ENCODE measurements around the gene CEP170B.

- TF ChIP-seq, protein P1, sequence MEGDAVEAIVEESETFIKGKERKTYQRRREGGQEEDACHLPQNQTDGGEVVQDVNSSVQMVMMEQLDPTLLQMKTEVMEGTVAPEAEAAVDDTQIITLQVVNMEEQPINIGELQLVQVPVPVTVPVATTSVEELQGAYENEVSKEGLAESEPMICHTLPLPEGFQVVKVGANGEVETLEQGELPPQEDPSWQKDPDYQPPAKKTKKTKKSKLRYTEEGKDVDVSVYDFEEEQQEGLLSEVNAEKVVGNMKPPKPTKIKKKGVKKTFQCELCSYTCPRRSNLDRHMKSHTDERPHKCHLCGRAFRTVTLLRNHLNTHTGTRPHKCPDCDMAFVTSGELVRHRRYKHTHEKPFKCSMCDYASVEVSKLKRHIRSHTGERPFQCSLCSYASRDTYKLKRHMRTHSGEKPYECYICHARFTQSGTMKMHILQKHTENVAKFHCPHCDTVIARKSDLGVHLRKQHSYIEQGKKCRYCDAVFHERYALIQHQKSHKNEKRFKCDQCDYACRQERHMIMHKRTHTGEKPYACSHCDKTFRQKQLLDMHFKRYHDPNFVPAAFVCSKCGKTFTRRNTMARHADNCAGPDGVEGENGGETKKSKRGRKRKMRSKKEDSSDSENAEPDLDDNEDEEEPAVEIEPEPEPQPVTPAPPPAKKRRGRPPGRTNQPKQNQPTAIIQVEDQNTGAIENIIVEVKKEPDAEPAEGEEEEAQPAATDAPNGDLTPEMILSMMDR (IDR thresholded peaks at IDR 0.05; ENCODE audit: low read depth, low read length, missing input control): no peak
- TF ChIP-seq, protein P2, sequence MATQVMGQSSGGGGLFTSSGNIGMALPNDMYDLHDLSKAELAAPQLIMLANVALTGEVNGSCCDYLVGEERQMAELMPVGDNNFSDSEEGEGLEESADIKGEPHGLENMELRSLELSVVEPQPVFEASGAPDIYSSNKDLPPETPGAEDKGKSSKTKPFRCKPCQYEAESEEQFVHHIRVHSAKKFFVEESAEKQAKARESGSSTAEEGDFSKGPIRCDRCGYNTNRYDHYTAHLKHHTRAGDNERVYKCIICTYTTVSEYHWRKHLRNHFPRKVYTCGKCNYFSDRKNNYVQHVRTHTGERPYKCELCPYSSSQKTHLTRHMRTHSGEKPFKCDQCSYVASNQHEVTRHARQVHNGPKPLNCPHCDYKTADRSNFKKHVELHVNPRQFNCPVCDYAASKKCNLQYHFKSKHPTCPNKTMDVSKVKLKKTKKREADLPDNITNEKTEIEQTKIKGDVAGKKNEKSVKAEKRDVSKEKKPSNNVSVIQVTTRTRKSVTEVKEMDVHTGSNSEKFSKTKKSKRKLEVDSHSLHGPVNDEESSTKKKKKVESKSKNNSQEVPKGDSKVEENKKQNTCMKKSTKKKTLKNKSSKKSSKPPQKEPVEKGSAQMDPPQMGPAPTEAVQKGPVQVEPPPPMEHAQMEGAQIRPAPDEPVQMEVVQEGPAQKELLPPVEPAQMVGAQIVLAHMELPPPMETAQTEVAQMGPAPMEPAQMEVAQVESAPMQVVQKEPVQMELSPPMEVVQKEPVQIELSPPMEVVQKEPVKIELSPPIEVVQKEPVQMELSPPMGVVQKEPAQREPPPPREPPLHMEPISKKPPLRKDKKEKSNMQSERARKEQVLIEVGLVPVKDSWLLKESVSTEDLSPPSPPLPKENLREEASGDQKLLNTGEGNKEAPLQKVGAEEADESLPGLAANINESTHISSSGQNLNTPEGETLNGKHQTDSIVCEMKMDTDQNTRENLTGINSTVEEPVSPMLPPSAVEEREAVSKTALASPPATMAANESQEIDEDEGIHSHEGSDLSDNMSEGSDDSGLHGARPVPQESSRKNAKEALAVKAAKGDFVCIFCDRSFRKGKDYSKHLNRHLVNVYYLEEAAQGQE (IDR thresholded peaks at IDR 0.05): no peak
- TF ChIP-seq GABPA (IDR thresholded peaks at IDR 0.05 in 1 of 2, conservative IDR thresholded peaks at IDR 0.05 in 1 of 2) (no peak), EGR1 (IDR thresholded peaks at IDR 0.05; ENCODE audit: low read depth in 2 of 2) (no peak), RXRA (IDR thresholded peaks at IDR 0.05) (no peak), TAF1 (conservative IDR thresholded peaks at IDR 0.05) (no peak), YY1 (IDR thresholded peaks at IDR 0.05) (no peak), JUND (IDR thresholded peaks at IDR 0.05) (no peak), MAX (IDR thresholded peaks at IDR 0.05) (no peak), FOXA1 (IDR thresholded peaks at IDR 0.05) (no peak), SP1 (IDR thresholded peaks at IDR 0.05) (no peak), RAD21 (IDR thresholded peaks at IDR 0.05) (no peak)
- TF ChIP-seq, protein P3, sequence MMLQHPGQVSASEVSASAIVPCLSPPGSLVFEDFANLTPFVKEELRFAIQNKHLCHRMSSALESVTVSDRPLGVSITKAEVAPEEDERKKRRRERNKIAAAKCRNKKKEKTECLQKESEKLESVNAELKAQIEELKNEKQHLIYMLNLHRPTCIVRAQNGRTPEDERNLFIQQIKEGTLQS (IDR thresholded peaks at IDR 0.05): no peak
- TF ChIP-seq, protein P4, sequence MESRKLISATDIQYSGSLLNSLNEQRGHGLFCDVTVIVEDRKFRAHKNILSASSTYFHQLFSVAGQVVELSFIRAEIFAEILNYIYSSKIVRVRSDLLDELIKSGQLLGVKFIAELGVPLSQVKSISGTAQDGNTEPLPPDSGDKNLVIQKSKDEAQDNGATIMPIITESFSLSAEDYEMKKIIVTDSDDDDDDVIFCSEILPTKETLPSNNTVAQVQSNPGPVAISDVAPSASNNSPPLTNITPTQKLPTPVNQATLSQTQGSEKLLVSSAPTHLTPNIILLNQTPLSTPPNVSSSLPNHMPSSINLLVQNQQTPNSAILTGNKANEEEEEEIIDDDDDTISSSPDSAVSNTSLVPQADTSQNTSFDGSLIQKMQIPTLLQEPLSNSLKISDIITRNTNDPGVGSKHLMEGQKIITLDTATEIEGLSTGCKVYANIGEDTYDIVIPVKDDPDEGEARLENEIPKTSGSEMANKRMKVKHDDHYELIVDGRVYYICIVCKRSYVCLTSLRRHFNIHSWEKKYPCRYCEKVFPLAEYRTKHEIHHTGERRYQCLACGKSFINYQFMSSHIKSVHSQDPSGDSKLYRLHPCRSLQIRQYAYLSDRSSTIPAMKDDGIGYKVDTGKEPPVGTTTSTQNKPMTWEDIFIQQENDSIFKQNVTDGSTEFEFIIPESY (IDR thresholded peaks at IDR 0.05): no peak
Measured at GRCh38 chr14:104931771-104932675, 67.0 kb downstream of the CEP170B start.
